ENCODE data around the gene FAM222A.

GRCh38 chr12:109701064-109701463, 12.6 kb upstream of the FAM222A start:
- TF ChIP-seq CTCF (IDR thresholded peaks at IDR 0.05; ENCODE audit: low read depth, low read length, poor library complexity, severe bottlenecking) (no peak), EZH2phosphoT487 (IDR thresholded peaks at IDR 0.05; ENCODE audit: borderline replicate concordance, low read length) (no peak)
